HFF-Myc (cell line): ENCODE data around the gene TM6SF1.
"Not testable (repeated sequence)": the region's sequence is repeated elsewhere in the genome, so short reads cannot be mapped to it uniquely, and the experiment has no call there.

Source experiments
- DNase-seq: peaks from one replicate; pipeline ENCODE4 v3.0.0-alpha.2; 2011; ENCODE audit warnings: low read depth; ENCODE audit errors: extremely low read depth
- H3K4me3 ChIP-seq: replicated peaks from 2 replicates; pipeline ENCODE4 v1.5.1; 2011; ENCODE audit warnings: low read depth, mild to moderate bottlenecking, control low read depth, low read length
- TF ChIP-seq, protein P1 (sequence below): IDR thresholded peaks from 2 replicates; pipeline ENCODE4 v1.5.1; 2012; ENCODE audit warnings: mild to moderate bottlenecking, low read depth, low read length, control low read depth; ENCODE audit errors: missing control alignments

The TM6SF1 gene

DNA sequence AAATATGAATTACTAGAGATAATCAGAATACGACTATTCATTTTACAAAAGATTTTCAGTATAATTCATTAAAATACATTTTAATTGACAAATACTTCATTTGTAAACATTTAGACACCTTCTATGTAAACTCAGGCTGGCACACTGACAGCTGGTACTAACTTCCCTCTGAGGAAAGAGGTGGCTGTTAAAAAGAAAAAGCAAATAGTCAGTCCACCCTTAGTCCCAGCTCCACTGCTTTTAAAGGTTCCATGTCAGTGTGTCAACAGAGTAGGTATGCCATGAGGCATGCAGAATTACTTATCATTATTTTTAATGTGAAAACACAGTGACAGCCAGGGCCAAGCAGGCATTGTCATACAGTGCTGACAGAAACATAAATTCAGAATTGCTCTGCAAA, 16.1 kb downstream of the TM6SF1 start:
- TF ChIP-seq, protein P1, sequence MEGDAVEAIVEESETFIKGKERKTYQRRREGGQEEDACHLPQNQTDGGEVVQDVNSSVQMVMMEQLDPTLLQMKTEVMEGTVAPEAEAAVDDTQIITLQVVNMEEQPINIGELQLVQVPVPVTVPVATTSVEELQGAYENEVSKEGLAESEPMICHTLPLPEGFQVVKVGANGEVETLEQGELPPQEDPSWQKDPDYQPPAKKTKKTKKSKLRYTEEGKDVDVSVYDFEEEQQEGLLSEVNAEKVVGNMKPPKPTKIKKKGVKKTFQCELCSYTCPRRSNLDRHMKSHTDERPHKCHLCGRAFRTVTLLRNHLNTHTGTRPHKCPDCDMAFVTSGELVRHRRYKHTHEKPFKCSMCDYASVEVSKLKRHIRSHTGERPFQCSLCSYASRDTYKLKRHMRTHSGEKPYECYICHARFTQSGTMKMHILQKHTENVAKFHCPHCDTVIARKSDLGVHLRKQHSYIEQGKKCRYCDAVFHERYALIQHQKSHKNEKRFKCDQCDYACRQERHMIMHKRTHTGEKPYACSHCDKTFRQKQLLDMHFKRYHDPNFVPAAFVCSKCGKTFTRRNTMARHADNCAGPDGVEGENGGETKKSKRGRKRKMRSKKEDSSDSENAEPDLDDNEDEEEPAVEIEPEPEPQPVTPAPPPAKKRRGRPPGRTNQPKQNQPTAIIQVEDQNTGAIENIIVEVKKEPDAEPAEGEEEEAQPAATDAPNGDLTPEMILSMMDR: no peak
- no peak for DNase-seq

DNA sequence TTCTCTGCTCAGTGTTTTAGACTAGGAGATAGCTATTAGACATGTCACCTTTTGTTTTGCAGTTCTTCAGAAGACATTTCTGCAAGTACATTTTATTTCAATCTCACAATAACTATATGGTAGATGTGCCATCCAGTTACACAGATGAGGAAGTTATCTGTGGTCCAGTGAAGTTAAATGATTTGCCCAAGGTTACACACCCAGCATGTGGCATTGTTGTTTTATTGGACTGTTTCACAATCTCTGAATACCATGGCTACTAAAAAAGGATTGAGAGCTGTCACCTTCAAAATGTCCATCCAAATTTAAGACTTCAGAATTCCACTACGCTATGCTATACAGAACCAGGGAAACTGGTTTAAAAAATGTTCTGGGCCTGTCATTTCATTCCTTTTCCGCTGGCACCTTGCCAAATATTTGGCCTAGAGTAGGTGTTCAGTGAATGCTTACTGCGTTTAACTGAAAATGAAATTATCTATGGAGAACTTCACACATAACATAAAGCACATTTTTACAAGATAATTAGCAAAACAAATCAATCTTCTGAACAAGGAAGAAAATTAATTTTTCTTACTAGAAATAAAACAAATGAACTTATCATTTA, 20.2 kb downstream of the TM6SF1 start:
- DNase-seq: no peak
- H3K4me3 ChIP-seq: no peak overlapping the region
- TF ChIP-seq, protein P1: no peak

More for the DNA sequence above, 16.1 kb downstream of the TM6SF1 start:
- no peak overlapping the region for H3K4me3 ChIP-seq

DNA sequence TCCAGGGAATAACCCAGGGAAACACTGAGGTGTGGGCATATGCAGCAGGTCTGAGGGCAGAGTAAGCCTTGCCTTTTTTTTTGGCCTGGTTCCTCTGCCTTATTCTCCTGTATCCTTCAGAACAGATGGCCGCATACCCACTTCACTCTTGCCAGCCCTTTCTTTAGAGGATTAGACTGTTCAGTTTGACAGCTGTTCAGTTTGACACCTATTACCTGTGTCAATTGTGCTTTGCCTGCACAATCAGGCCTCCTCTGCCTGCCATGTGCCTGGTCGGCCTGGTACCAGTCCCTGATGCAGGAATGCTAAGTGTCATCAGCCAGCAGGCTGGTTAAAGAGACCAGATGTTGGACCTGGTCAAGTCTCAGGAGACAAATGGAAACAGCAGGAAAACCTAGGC, 22.3 kb downstream of the TM6SF1 start:
- TF ChIP-seq, protein P1: no peak
- no peak for DNase-seq
- no peak overlapping the region for H3K4me3 ChIP-seq

DNA sequence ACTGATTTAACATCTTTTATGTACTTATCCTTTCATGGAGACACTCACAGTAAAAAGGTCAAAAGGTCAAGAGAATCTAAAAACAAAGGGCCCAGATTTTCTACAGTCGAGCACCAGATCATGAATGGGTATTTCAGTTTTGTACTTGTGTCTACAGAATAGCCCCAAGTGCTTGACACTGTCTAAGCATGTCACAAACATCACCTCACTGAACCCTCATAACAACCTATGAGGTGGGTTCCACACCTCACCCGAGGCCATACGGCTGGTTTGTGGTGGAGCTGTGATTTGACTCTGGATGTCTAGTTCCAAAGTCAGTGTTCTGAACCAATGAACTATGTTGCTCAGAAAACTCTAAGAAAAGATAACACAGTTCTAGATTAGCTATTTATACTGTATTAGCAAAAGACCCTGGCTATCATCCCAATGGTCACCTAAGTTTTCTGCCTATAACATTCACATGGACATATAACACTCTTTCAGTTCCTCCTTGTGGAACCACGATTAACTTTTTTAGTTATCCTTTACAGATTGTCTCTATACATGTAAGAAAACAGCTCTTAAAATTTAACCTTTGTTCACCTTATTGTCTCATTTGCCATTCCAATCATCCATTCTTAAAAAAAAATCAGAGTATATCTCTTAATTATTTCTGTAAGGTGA, 25.5 kb downstream of the TM6SF1 start:
- DNase-seq: no peak
- no peak overlapping the region for H3K4me3 ChIP-seq
- TF ChIP-seq, protein P1: no peak

DNA sequence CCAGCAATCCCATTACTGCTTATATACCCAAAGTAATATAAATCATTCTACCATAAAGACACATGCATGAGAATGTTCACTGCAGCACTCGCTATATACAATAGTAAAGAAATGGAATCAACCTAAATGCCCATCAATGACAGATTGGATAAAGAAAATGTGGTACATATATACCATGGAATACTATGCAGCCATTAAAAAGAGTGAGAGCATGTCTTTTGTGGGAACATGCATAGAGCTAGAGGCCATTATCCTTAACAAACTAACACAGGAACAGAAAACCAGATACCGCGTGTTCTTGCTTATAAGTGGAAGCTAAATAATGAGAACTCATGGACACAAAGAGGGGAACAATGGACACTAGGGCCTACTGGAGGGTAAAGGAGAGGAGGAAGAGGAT, 34.7 kb downstream of the TM6SF1 start:
- not testable (repeated sequence) for DNase-seq, H3K4me3 ChIP-seq

DNA sequence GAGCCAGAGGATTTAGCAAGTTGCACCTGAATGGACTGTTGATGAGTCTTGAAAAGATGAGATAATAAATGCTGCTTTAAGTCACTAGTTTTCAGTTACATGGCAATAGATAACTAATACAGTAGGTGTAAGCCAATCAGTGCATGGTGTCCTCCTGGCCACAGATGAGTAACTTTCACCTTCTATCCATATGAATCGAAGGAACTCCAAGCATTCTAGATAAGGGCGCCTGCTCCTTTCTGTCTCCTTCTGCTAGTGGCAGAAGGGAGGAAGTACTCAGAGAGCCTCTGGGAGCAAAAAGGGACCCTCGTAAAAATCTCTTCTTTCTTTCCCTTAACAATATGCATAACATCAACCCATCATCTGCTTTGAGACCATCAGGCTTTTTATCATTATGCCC, 37.3 kb downstream of the TM6SF1 start:
- no peak for DNase-seq
- no peak overlapping the region for H3K4me3 ChIP-seq
- TF ChIP-seq, protein P1: no peak

DNA sequence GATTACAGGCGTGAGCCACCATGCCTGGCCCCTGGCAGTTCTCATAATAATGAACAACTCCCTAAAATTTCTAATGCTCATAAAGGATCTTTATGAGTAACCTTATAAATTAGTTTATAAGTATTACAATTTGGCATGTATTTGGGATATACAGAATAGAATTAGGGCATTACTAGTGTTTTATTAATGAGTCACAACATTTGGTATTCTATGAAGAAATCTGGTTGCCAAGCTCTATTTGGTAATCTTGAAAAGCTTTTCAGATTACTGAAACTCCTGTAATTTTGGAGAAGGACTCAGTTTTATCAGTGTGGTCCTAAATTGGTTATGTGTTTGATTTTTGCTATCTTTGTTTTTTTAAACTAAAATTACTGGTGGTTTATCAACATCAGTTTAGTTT, 45.8 kb downstream of the TM6SF1 start:
- no peak for DNase-seq
- TF ChIP-seq, protein P1: no peak
- no peak overlapping the region for H3K4me3 ChIP-seq
